HG03064 (cell line): Measurements from ENCODE around the gene ZAP70.

Source experiments
- ATAC-seq: cut with Tn5 transposase; IDR thresholded peaks from one replicate; pipeline ENCODE4 v1.9.1; 2021; ENCODE audit warnings: low read depth; ENCODE audit not compliant: unreplicated experiment

The ZAP70 gene

GRCh38 chr2:97731274-97732020 lies 18.1 kb downstream of the ZAP70 start:
- no peak for ATAC-seq

- no peak for ATAC-seq
These were observed 19.3 kb downstream of the ZAP70 start for GRCh38 chr2:97732436-97733340.

- ATAC-seq = no peak
These were observed 20.1 kb downstream of the ZAP70 start for GRCh38 chr2:97733341-97734035.

GRCh38 chr2:97734061-97735051 lies 21.0 kb downstream of the ZAP70 start:
- no peak for ATAC-seq

GRCh38 chr2:97735161-97735561 lies 21.8 kb downstream of the ZAP70 start:
- no peak for ATAC-seq

- ATAC-seq = no peak
These were observed 22.8 kb downstream of the ZAP70 start for GRCh38 chr2:97736185-97736584.

GRCh38 chr2:97736608-97737330 lies 23.4 kb downstream of the ZAP70 start:
- no peak for ATAC-seq

- ATAC-seq = no peak
These were observed 24.2 kb downstream of the ZAP70 start for GRCh38 chr2:97737421-97738178.

GRCh38 chr2:97738179-97739019 lies 25.0 kb downstream of the ZAP70 start:
- no peak for ATAC-seq

- ATAC-seq = no peak
These were observed 25.9 kb downstream of the ZAP70 start for GRCh38 chr2:97739020-97739892.

- no peak for ATAC-seq
These were observed 26.5 kb downstream of the ZAP70 start for GRCh38 chr2:97739893-97740245.

- ATAC-seq = no peak
These were observed 27.3 kb downstream of the ZAP70 start for GRCh38 chr2:97740590-97741182.

- no peak for ATAC-seq
These were observed 27.9 kb downstream of the ZAP70 start for GRCh38 chr2:97741251-97741650.

GRCh38 chr2:97741686-97742085 lies 28.3 kb downstream of the ZAP70 start:
- ATAC-seq = no peak

- no peak for ATAC-seq
These were observed 29.0 kb downstream of the ZAP70 start for GRCh38 chr2:97742381-97742847.

GRCh38 chr2:97743913-97744312 lies 30.5 kb downstream of the ZAP70 start:
- no peak for ATAC-seq
